Measurements from ENCODE around the gene NDUFAF5. TPM values are rescaled to one million over a fixed set of nuclear protein-coding genes. Genes with fewer than 3 reads are reported as not detected.

NDUFAF5 gene
- total and polyA plus RNA-seq, 7 donors: 28.2 to 49.7 (median 39.7) TPM

GRCh38 chr20:13799974-13800373 is 15.1 kb downstream of the NDUFAF5 start:
- Histone ChIP-seq H3K4me3 (peak overlapping the region; percentile 5), H3K36me3 (ENCODE audit: insufficient read depth in 1 of 2, low read depth in 1 of 2) (peaks cover 19 to 83% of the 10 kb centered on the region in 2 donors), H3K4me1 (peaks cover 18% of the 10 kb centered on the region), H3K9me3 (no peaks in the 10 kb centered on the region), H3K27ac (peak overlapping the region; percentile 84), H3K27me3 (ENCODE audit: insufficient read depth in 3 of 3, low read length in 2 of 3) (no peaks in the 10 kb centered on the region)
- ATAC-seq: peak in 3 of 4 donors; percentile 6 to 19 (median 9)
- TF ChIP-seq CTCF (IDR thresholded peaks at IDR 0.05): no peak
- intact Hi-C loops (cut with DNase I): no loop called here
- no peak for DNase-seq
- 56 to 84% (median 64%) methylated on average over 2 of the region's 2 CpGs for WGBS, 3 donors

- Histone ChIP-seq H3K27ac (peak overlapping the region; percentile 84), H3K4me3 (peak overlapping the region; percentile 38), H3K27me3 (ENCODE audit: insufficient read depth in 3 of 3, low read length in 2 of 3) (no peaks in the 10 kb centered on the region), H3K36me3 (ENCODE audit: insufficient read depth in 1 of 2, low read depth in 1 of 2) (peaks cover 19 to 83% of the 10 kb centered on the region in 2 donors), H3K4me1 (peaks cover 18% of the 10 kb centered on the region), H3K9me3 (no peaks in the 10 kb centered on the region)
- ATAC-seq: peak; percentile 99 to 100 (median 100)
- peak; percentile 93 to 97 for DNase-seq
- intact Hi-C loops (cut with DNase I): loop anchor here in 1 of 2 donors (1.0 kb wide), 1 partner anchor 15 kb away; the partner anchor contains the start of gene NDUFAF5
- no peak for TF ChIP-seq CTCF (IDR thresholded peaks at IDR 0.05)
- WGBS, 3 donors: 8 to 13% (median 9%) methylated on average over 7 of the region's 7 CpGs
These were observed 15.9 kb downstream of the NDUFAF5 start for GRCh38 chr20:13800728-13801134.

- DNase-seq (no peak), ATAC-seq (no peak)
- 89 to 93% (median 92%) methylated on average over 2 of the region's 2 CpGs for WGBS, 3 donors
- no peaks in the 10 kb centered on the region for H3K9me3 ChIP-seq
- H3K27ac ChIP-seq: no peak overlapping the region
- peaks cover 20 to 100% of the 10 kb centered on the region in 2 donors for H3K36me3 ChIP-seq (ENCODE audit: insufficient read depth in 1 of 2, low read depth in 1 of 2)
- intact Hi-C loops (cut with DNase I): no loop called here
- H3K4me1 ChIP-seq: no peaks in the 10 kb centered on the region
- H3K27me3 ChIP-seq (ENCODE audit: insufficient read depth in 3 of 3, low read length in 2 of 3): no peaks in the 10 kb centered on the region
- no peak overlapping the region for H3K4me3 ChIP-seq
- TF ChIP-seq CTCF (IDR thresholded peaks at IDR 0.05): no peak
These were observed 24.5 kb downstream of the NDUFAF5 start for GRCh38 chr20:13809373-13809772.

DNA sequence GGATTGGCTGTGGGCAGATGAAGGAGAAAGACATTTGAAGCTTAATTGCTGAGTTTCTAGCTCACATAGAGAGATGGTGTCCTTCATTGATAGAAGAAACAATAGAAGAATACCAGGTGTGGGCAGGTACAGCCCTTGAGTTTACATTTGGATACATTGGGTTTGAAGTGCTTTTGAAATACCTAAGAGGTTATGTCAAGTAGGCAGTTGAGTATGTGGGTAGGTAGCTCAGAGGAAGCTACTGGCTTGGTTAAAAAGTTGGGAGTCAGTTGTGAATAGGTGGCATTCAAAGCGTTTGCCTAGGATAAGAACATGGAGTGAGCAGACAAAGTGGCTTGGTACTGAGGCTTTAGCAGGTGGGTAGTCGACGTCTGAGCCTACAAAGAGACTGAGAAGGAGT is 25.0 kb downstream of the NDUFAF5 start:
- DNase-seq (no peak), ATAC-seq (no peak)
- WGBS, 3 donors: 93 to 96% (median 94%) methylated on average over 3 of the region's 3 CpGs
- Histone ChIP-seq H3K27me3 (ENCODE audit: insufficient read depth in 3 of 3, low read length in 2 of 3) (no peaks in the 10 kb centered on the region), H3K27ac (no peak overlapping the region), H3K9me3 (no peaks in the 10 kb centered on the region), H3K4me1 (no peaks in the 10 kb centered on the region), H3K36me3 (ENCODE audit: insufficient read depth in 1 of 2, low read depth in 1 of 2) (peaks cover 20 to 100% of the 10 kb centered on the region in 2 donors), H3K4me3 (no peak overlapping the region)
- intact Hi-C loops (cut with DNase I): no loop called here
- no peak for TF ChIP-seq CTCF (IDR thresholded peaks at IDR 0.05)

DNA sequence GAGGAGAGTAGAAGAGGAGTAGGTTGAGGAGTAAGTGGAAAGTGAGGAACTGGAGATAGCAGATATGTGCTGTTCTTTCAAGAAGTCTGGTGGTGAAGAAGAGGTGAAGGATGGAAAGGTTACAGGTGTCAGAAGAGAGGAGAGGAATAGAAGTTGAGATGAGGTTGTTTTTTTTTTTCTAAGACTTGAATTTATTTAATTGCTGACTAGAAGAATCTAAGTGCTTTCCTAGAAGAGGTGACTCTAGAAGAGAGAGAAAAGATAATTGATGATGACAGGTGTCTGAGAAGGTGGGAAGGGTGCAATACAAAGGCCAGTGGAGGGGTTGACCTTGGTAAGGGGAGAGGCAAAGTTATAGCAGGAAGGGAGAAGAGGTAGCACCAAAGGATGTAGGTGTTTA is 25.6 kb downstream of the NDUFAF5 start:
- Histone ChIP-seq H3K9me3 (no peaks in the 10 kb centered on the region), H3K36me3 (ENCODE audit: insufficient read depth in 1 of 2, low read depth in 1 of 2) (peaks cover 22 to 100% of the 10 kb centered on the region in 2 donors), H3K4me3 (no peak overlapping the region), H3K27ac (no peak overlapping the region), H3K4me1 (no peaks in the 10 kb centered on the region), H3K27me3 (ENCODE audit: insufficient read depth in 3 of 3, low read length in 2 of 3) (no peaks in the 10 kb centered on the region)
- intact Hi-C loops (cut with DNase I): no loop called here
- no peak for DNase-seq
- no peak for TF ChIP-seq CTCF (IDR thresholded peaks at IDR 0.05)
- ATAC-seq: no peak

All from psoas muscle (tissue), 8 donors.